ENCODE results near the gene FGF9.

DNA sequence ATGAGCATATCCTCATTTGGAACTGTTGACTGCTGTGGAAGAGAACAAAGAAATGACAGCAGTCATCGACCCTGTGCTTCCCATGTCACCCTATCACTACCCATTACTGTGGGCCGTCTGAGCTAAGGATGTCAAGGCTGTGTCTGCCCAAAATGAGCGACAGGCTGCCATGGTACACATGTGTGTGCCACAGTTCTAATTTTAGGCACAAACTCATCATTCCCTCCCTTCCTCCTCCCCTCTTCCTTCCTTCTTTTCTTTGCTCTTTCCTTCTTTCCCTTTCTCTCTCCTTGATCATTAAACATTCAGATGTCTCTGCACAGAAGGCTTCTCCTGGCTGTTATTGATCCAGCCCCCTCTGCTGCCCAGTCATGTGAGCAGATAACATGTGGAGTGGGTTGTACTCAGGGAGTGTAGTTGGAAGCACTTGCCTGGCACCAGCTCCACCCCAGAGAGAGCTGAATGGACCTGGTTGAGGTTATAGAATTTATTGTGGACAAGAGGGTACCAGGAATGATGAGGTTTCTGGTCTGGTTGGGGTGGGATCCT lies 6.3 kb downstream of the FGF9 start:
- TF ChIP-seq, protein P1, sequence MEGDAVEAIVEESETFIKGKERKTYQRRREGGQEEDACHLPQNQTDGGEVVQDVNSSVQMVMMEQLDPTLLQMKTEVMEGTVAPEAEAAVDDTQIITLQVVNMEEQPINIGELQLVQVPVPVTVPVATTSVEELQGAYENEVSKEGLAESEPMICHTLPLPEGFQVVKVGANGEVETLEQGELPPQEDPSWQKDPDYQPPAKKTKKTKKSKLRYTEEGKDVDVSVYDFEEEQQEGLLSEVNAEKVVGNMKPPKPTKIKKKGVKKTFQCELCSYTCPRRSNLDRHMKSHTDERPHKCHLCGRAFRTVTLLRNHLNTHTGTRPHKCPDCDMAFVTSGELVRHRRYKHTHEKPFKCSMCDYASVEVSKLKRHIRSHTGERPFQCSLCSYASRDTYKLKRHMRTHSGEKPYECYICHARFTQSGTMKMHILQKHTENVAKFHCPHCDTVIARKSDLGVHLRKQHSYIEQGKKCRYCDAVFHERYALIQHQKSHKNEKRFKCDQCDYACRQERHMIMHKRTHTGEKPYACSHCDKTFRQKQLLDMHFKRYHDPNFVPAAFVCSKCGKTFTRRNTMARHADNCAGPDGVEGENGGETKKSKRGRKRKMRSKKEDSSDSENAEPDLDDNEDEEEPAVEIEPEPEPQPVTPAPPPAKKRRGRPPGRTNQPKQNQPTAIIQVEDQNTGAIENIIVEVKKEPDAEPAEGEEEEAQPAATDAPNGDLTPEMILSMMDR (IDR thresholded peaks at IDR 0.05): no peak
- TF ChIP-seq EZH2 (IDR thresholded peaks at IDR 0.05; ENCODE audit: borderline replicate concordance, insufficient read depth, low read depth, low read length, poor library complexity, severe bottlenecking): no peak
